HG03469 (cell line): ENCODE results near the gene SYMPK.
A peak's percentile ranks its signal among the peaks of the same experiment; 100 is the strongest.

ENCODE experiments used
- ATAC-seq: cut with Tn5 transposase; IDR thresholded peaks from one replicate; pipeline ENCODE4 v1.9.1; 2021; ENCODE audit warnings: mild to moderate bottlenecking, moderate library complexity, moderate number of reproducible peaks; ENCODE audit not compliant: unreplicated experiment

SYMPK gene

GRCh38 chr19:45782820-45783785 lies 79.8 kb downstream of the SYMPK start:
- ATAC-seq = no peak

GRCh38 chr19:45782162-45782691 lies 80.7 kb downstream of the SYMPK start, which contains the start of gene DMPK:
DMPK (minus strand) TSS chr19:45782490; CDS start chr19:45782352, 138 bp downstream.
- ATAC-seq = no peak

DNA sequence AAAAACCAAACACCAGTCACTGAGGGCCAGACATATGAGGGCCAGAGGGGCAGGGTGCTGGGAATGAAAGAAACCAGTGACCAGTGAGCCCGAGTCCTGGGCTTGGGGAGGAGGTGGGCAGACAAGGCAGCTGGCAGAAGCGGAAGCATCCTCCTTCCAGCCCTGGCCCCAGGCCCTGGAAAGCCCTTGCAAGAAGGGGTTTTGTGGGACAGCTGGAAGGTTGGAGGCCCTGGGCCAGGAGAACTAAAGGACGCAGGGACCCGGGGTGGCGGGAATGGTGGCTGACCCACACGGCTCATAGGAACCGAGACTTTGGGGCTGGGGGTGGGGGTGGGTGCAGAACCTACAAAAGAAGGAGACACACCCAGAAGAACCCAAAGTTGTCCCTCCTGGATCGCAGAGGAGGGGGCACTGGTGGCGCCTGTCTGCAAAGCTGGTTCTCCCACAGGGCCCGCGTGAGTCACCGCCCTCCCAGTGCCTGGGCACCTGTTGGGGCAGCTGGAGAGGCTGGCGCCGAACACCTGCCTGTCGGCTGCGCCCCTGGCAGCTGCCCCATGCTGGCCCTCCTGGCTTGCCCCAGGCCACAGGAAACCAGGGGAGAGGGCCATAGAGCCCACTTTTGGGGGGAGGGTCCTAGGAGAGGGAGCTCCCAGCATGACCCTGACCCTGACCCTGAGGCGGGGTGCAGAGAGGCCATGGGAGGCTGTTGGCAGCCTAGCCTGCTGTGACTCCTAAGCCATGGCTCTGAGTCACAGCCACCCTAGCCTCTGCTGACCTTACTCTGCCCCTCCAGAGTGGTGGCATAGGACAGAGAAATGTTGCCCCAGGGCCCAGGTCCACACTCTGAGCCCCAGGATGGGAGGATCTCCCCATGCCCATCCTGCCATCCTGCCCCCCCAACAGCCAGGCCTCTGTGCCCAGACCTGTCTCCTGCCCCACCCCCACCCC lies 81.5 kb downstream of the SYMPK start:
- ATAC-seq = no peak

- ATAC-seq = no peak
Measured at GRCh38 chr19:45780448-45781213, 82.3 kb downstream of the SYMPK start.

GRCh38 chr19:45780146-45780447 lies 82.8 kb downstream of the SYMPK start:
- ATAC-seq = no peak

GRCh38 chr19:45779231-45780145 lies 83.5 kb downstream of the SYMPK start:
- no peak for ATAC-seq

- no peak for ATAC-seq
Measured at GRCh38 chr19:45778010-45778661, 84.8 kb downstream of the SYMPK start.

- no peak for ATAC-seq
Measured at GRCh38 chr19:45777395-45777961, 85.5 kb downstream of the SYMPK start.

DNA sequence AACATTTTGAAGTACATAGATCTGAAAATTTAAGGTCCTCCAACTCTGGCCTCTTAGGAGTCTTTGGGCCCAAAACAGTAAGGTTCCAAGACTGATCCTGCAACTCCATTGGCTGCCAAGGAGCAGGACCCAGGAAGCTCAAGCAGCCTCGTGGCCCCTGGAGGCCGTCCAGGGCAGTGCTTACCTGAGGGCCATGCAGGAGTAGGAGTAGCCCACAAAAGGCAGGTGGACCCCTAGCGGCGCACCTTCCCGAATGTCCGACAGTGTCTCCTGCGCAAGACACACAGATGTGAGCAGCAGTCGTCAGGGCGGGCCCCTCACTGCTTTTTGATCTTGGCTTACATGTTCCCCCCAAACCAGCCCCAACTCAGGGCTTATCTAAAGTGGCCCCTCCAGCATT lies 88.2 kb downstream of the SYMPK start:
- ATAC-seq = no peak

- ATAC-seq = no peak
Measured at GRCh38 chr19:45773384-45773783, 89.6 kb downstream of the SYMPK start.

DNA sequence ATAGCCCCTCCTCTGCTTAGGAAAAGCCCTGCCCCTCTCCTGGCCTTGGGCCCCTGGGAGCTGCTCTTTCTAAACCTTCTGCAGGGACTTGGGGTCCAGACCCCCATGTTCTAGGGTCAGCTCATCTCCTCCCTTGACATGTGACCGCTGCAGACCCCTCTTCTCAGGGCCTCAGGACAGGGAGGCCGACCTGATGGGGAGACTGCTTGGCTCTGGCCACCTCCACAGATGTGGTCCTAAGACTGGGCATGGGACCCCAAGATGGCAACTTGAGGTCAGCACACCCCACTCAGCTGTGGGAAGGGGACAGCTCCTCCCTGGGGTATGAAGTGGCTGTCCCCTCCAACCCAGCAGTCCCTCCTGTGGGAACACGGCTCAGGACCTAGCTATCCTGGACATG lies 90.0 kb downstream of the SYMPK start:
- no peak for ATAC-seq

DNA sequence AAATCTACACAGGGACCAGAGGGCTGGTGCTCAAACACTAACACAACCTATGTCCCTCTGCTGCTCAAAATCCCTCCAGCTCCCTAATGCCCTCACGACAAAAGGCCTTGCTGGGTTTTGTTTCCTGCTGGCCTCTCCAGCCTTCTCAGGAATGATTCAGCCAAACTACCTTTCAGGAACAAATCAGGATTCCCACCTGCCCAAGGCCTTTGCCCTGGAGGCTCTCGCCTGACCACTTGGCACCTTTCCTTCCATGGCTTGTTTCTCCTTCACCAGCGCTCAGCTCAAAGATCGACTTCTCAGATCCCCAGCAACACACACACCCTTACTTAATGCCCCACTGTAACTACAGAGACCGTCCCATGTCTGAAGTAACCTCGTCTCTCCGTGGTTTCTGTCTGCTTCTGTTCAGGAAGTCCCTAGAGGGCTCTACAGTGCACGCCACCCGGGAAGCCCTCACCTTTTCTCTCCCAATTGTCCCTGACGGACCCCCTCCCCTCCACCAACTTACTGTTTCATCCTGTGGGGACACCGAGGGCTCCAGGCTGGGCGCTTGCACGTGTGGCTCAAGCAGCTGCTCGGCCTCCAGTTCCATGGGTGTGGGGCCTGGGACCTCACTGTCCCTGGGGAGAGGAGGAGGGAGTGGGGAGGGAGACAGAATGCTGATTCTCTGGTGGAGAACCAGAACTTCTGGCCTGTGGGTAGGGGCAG lies 90.7 kb downstream of the SYMPK start:
- no peak for ATAC-seq

- ATAC-seq = no peak
Measured at GRCh38 chr19:45771311-45771933, 91.5 kb downstream of the SYMPK start.

GRCh38 chr19:45770192-45771101 lies 92.5 kb downstream of the SYMPK start:
- peak; percentile 34 for ATAC-seq

DNA sequence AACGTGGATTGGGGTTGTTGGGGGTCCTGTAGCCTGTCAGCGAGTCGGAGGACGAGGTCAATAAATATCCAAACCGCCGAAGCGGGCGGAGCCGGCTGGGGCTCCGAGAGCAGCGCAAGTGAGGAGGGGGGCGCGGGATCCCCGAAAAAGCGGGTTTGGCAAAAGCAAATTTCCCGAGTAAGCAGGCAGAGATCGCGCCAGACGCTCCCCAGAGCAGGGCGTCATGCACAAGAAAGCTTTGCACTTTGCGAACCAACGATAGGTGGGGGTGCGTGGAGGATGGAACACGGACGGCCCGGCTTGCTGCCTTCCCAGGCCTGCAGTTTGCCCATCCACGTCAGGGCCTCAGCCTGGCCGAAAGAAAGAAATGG lies 93.1 kb downstream of the SYMPK start:
- ATAC-seq = no peak

GRCh38 chr19:45768984-45769782 lies 93.8 kb downstream of the SYMPK start, which contains the start of gene SIX5:
SIX5 (minus strand) TSS chr19:45769252; CDS start chr19:45768844, 408 bp downstream.
- ATAC-seq = peak; percentile 41
